Measurements from ENCODE around the gene LEMD3.
"Not testable (repeated sequence)": the region's sequence is repeated elsewhere in the genome, so short reads cannot be mapped to it uniquely, and the experiment has no call there.

The LEMD3 gene

DNA sequence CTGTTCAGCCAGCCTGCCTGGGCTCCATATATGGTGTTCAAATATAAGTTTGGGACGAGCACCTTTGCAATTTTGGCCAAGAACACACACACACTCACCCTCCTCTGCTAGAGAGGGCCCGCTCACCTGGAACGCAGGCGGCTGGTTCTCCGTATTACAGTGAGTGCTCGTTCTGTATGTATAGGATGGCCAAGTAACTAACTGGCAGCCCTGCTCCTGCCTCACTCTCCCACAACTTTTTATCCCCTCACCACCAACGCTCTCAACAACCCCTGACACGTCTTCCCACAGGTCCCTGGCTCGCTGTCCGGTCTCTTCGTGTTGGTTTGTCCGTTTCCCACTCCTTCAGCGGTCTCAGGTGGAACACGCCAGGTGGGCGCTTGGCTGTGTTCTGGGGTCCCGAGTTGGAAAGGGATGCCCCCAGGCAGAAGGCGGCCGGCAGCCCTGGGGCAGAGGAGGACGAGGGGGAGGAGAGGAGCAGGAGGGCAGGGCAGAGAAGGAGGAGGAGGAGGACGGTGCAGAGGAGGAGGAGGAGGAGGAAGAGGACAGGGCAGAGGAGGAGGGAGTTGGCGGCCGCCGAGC lies 108.7 kb downstream of the LEMD3 start:
- Histone ChIP-seq H3K4me1 (ENCODE audit: control insufficient read depth, insufficient read depth, low read length) (no peaks in the 10 kb centered on the region), H3K27me3 (ENCODE audit: control insufficient read depth, insufficient read depth, low read length, poor library complexity, severe bottlenecking) (peaks cover 31% of the 10 kb centered on the region), H3K4me3 (ENCODE audit: insufficient read depth, low read depth, low read length) (peak overlapping the region; percentile 85), H3K36me3 (ENCODE audit: control insufficient read depth, insufficient read depth, low read length) (no peaks in the 10 kb centered on the region), H3K27ac (ENCODE audit: insufficient read depth, low read depth, low read length, poor library complexity, severe bottlenecking) (no peak overlapping the region), H3K9me3 (ENCODE audit: control insufficient read depth, low read length) (no peaks in the 10 kb centered on the region)
- WGBS, 2 experiments, result 3 to 6% methylated on average over 22 to 23 of the region's 23 CpGs

DNA sequence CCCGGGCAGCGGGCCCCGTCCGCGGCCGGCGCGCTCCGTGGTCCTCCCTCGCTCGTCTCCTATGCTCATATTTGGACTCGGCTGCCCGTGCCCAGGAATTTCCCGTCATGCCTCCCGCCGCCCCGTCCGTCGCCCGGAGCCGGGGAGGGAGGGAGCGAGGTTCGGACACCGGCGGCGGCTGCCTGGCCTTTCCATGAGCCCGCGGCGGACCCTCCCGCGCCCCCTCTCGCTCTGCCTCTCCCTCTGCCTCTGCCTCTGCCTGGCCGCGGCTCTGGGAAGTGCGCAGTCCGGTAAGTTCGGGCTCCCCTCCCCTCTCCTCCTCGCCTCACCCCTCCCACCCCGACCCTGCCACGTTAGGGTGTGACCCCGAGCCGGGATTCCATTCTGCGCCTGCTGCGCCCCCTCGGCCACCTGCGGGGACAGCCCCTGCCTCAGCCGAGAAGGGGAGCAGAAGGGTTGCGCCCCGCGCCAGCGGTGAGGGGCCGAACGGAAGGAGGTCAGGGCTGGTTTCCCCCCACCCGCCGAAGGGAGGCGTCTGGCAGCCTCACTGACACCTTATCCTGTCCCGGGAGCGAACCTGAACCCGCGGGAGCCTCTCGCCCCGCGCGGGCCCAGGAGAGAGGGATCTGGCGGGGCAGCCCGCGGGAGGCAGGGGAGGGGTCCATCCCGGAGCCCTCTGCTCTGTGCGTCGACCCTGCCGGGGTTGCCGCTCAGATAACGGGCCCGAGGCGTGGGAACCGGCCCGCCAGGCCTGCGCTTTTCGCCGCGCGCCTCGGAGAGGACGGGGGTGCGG lies 109.4 kb downstream of the LEMD3 start, which contains the start of gene MSRB3:
MSRB3 (plus strand) TSS at position 108 of the 793 bp plus-strand sequence. CDS start 29,897 bp downstream, outside the sequence.
- H3K4me3 ChIP-seq (ENCODE audit: insufficient read depth, low read depth, low read length), result peak within 1 kb of the TSS; percentile 85
- no peaks in the 10 kb centered on the region for H3K36me3 ChIP-seq (ENCODE audit: control insufficient read depth, insufficient read depth, low read length)
- no peaks in the 10 kb centered on the region for H3K4me1 ChIP-seq (ENCODE audit: control insufficient read depth, insufficient read depth, low read length)
- peak within 1 kb of the TSS; percentile 61 for H3K27ac ChIP-seq (ENCODE audit: insufficient read depth, low read depth, low read length, poor library complexity, severe bottlenecking)
- H3K9me3 ChIP-seq (ENCODE audit: control insufficient read depth, low read length), result no peaks in the 10 kb centered on the region
- H3K27me3 ChIP-seq (ENCODE audit: control insufficient read depth, insufficient read depth, low read length, poor library complexity, severe bottlenecking), result peaks cover 31% of the 10 kb centered on the region
- WGBS, 2 experiments, result 0% methylated on average over 85 of the region's 85 CpGs

DNA sequence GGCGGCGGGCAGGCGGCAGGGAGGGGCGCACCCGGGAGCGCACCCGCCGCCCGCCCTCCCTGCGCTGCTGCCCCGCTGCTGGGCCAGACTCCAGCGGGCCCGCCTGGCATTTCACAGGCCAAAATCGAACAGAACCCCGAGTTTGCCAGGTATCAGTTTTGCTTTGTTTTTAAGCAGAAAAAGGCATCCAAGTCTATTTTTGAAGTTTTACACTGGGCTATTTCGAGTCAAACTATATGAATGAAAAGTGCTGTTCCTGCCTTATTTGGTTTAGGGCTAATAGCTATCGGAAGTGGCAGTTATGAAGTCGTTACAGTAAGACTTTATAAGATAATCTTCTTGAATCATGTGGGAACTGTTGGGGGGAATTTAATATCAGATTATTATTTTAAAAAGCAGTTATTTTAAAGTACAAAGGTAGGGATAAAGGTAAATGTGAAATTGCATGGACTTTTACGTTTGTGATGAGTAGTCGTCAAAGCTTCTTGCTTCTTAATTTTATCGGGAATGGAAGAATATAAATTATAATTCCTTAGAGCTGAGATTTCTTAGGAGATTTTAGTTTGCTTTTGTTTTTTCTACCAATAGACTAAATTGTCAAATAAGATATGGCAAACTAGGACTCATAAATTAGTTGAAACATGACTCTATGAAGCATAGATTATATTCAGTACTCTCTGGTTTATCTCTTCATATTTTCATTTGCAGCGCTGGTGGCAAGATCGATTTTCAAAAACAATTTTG lies 110.2 kb downstream of the LEMD3 start:
- Histone ChIP-seq H3K36me3 (ENCODE audit: control insufficient read depth, insufficient read depth, low read length) (no peaks in the 10 kb centered on the region), H3K27me3 (ENCODE audit: control insufficient read depth, insufficient read depth, low read length, poor library complexity, severe bottlenecking) (peaks cover 31% of the 10 kb centered on the region), H3K4me1 (ENCODE audit: control insufficient read depth, insufficient read depth, low read length) (no peaks in the 10 kb centered on the region), H3K4me3 (ENCODE audit: insufficient read depth, low read depth, low read length) (peak overlapping the region; percentile 85), H3K27ac (ENCODE audit: insufficient read depth, low read depth, low read length, poor library complexity, severe bottlenecking) (no peak overlapping the region), H3K9me3 (ENCODE audit: control insufficient read depth, low read length) (no peaks in the 10 kb centered on the region)
- WGBS, 2 experiments, result 15 to 17% methylated on average over 23 of the region's 23 CpGs

DNA sequence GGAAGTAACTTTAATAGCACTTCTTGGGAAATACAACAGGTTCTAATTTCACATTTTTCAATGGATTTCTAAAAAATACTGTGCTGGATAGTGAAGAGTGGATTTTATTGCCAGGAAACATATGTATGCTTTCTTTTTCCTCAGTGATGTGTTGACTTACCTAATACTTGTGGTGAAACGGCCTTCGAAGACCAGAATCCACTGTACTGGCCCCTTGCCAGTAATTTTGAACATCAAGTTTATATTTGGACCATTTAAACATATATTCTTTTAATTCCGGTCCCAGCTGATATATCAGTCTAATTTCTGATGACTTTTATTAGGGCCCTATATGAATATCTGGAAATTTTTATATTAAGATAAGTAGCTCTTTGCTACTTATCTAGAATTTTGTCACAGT lies 110.9 kb downstream of the LEMD3 start:
- WGBS, 2 experiments, result 88 to 92% methylated on average over 2 to 3 of the region's 3 CpGs
- no peak overlapping the region for H3K27ac ChIP-seq (ENCODE audit: insufficient read depth, low read depth, low read length, poor library complexity, severe bottlenecking)
- no peaks in the 10 kb centered on the region for H3K9me3 ChIP-seq (ENCODE audit: control insufficient read depth, low read length)
- H3K36me3 ChIP-seq (ENCODE audit: control insufficient read depth, insufficient read depth, low read length), result no peaks in the 10 kb centered on the region
- peaks cover 31% of the 10 kb centered on the region for H3K27me3 ChIP-seq (ENCODE audit: control insufficient read depth, insufficient read depth, low read length, poor library complexity, severe bottlenecking)
- no peaks in the 10 kb centered on the region for H3K4me1 ChIP-seq (ENCODE audit: control insufficient read depth, insufficient read depth, low read length)
- no peak overlapping the region for H3K4me3 ChIP-seq (ENCODE audit: insufficient read depth, low read depth, low read length)

DNA sequence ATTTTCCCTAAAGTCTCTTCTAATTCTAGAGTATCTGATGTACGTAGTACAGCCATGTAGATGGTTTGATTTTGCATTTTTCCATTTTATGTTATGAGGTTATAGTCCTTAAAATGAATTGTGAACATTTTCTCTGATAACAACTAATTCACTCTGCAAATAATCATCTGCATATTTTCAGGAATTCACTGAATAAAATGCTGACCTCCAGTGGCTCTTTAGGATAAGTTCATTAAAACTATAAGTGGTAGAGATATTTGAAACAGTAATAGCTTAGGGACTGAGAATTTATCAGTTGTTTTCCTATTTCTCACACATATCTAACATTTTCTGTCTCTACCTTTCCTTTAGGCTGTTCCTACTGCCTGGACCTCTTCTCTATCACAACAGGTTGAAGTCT lies 113.5 kb downstream of the LEMD3 start:
- H3K27me3 ChIP-seq (ENCODE audit: control insufficient read depth, insufficient read depth, low read length, poor library complexity, severe bottlenecking), result peaks cover 22% of the 10 kb centered on the region
- H3K9me3 ChIP-seq (ENCODE audit: control insufficient read depth, low read length), result no peaks in the 10 kb centered on the region
- no peak overlapping the region for H3K4me3 ChIP-seq (ENCODE audit: insufficient read depth, low read depth, low read length)
- no peak overlapping the region for H3K27ac ChIP-seq (ENCODE audit: insufficient read depth, low read depth, low read length, poor library complexity, severe bottlenecking)
- H3K36me3 ChIP-seq (ENCODE audit: control insufficient read depth, insufficient read depth, low read length), result no peaks in the 10 kb centered on the region
- WGBS, 2 experiments, result 92 to 100% methylated on average over 1 of the region's 1 CpG
- H3K4me1 ChIP-seq (ENCODE audit: control insufficient read depth, insufficient read depth, low read length), result no peaks in the 10 kb centered on the region

DNA sequence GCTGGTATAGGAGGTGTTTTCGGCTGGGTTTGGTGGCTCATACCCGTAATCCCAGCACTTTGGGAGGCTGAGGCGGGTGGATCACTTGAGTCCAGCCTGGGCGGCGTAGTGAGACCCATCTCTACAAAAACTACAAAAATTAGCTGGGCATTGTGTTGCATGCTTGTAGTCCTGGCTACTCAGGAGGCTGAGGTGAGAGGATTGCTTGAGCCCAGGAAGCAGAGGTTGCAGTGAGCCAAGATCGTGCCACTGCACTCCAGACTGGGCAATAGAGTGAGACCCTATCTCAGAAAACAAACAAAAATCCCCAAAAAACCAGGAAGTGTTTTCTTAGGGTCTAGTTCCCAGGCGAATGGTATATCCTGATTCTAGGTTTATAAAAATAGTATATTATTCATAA lies 116.1 kb downstream of the LEMD3 start:
- H3K4me3 ChIP-seq (ENCODE audit: insufficient read depth, low read depth, low read length); H3K4me1 ChIP-seq (ENCODE audit: control insufficient read depth, insufficient read depth, low read length); H3K36me3 ChIP-seq (ENCODE audit: control insufficient read depth, insufficient read depth, low read length); H3K27me3 ChIP-seq (ENCODE audit: control insufficient read depth, insufficient read depth, low read length, poor library complexity, severe bottlenecking); H3K27ac ChIP-seq (ENCODE audit: insufficient read depth, low read depth, low read length, poor library complexity, severe bottlenecking); H3K9me3 ChIP-seq (ENCODE audit: control insufficient read depth, low read length): not testable (repeated sequence)
- WGBS, 2 experiments, result 94 to 98% methylated on average over 6 of the region's 7 CpGs

DNA sequence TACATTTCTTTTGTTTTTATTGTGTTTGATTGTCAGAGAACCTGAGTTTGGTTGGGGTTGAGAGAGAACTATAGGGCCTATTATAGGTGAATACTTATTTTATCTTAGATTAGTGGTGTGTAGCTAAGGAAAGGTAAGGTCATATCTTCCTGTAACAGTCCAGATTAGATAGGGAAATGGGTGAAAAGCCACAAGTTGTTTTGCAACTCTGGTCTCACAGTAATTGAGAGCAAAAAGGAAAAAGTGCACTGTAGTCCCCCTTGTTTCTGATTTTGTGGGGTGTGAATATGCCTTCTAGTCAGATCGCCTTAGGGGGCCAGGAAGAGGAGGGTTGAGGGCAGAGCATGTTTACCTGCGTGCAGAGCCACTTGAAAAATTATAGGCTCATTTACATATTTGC lies 118.0 kb downstream of the LEMD3 start:
- WGBS, 2 experiments, result 89 to 93% methylated on average over 2 of the region's 2 CpGs
- Histone ChIP-seq H3K4me3 (ENCODE audit: insufficient read depth, low read depth, low read length) (no peak overlapping the region), H3K9me3 (ENCODE audit: control insufficient read depth, low read length) (no peaks in the 10 kb centered on the region), H3K36me3 (ENCODE audit: control insufficient read depth, insufficient read depth, low read length) (no peaks in the 10 kb centered on the region), H3K4me1 (ENCODE audit: control insufficient read depth, insufficient read depth, low read length) (no peaks in the 10 kb centered on the region), H3K27ac (ENCODE audit: insufficient read depth, low read depth, low read length, poor library complexity, severe bottlenecking) (no peak overlapping the region), H3K27me3 (ENCODE audit: control insufficient read depth, insufficient read depth, low read length, poor library complexity, severe bottlenecking) (no peaks in the 10 kb centered on the region)

DNA sequence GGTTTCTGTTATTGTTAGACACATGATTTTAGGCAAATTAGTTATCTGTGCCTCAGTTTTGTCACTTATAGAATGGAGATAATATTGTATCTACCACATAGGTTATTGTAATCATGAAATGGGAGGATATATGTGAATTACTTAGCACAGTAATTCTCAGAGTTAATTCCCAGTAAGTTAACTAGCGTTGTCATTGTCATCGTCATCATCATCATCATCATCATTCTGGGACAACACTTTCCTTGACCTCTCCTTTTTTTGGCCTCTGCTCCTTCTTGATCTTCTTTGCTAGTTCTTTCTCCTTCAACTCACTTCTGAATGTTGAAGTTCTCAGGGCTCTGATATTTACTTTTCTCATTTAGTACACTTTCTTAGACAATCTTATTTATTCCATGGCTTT lies 122.9 kb downstream of the LEMD3 start:
- no peak overlapping the region for H3K27ac ChIP-seq (ENCODE audit: insufficient read depth, low read depth, low read length, poor library complexity, severe bottlenecking)
- 90 to 98% methylated on average over 2 of the region's 2 CpGs for WGBS, 2 experiments
- no peaks in the 10 kb centered on the region for H3K9me3 ChIP-seq (ENCODE audit: control insufficient read depth, low read length)
- H3K36me3 ChIP-seq (ENCODE audit: control insufficient read depth, insufficient read depth, low read length), result no peaks in the 10 kb centered on the region
- no peaks in the 10 kb centered on the region for H3K4me1 ChIP-seq (ENCODE audit: control insufficient read depth, insufficient read depth, low read length)
- H3K27me3 ChIP-seq (ENCODE audit: control insufficient read depth, insufficient read depth, low read length, poor library complexity, severe bottlenecking), result no peaks in the 10 kb centered on the region
- no peak overlapping the region for H3K4me3 ChIP-seq (ENCODE audit: insufficient read depth, low read depth, low read length)

DNA sequence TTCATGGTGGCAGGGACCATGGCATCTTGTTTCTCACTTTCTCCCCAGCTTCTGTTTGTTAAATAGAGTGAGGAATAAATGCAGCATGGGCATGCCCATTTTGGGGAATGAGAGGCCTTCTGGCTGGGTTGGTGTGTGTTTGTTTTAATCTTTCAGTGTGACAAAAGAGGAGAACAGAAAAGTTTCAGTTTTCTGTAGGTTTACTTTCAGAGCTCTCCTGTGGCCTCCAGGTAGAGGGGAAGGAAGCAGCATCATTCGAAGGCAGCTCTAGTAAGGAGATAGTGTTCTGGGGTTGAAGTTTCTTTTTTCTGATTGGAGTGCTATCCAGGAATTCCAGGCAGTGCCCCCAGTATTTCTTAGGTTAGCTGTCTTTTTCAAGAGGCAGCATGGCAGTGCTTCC lies 124.4 kb downstream of the LEMD3 start:
- Histone ChIP-seq H3K36me3 (ENCODE audit: control insufficient read depth, insufficient read depth, low read length) (no peaks in the 10 kb centered on the region), H3K4me3 (ENCODE audit: insufficient read depth, low read depth, low read length) (no peak overlapping the region), H3K9me3 (ENCODE audit: control insufficient read depth, low read length) (no peaks in the 10 kb centered on the region), H3K27me3 (ENCODE audit: control insufficient read depth, insufficient read depth, low read length, poor library complexity, severe bottlenecking) (no peaks in the 10 kb centered on the region), H3K27ac (ENCODE audit: insufficient read depth, low read depth, low read length, poor library complexity, severe bottlenecking) (no peak overlapping the region), H3K4me1 (ENCODE audit: control insufficient read depth, insufficient read depth, low read length) (no peaks in the 10 kb centered on the region)
- 92 to 97% methylated on average over 1 of the region's 1 CpG for WGBS, 2 experiments

DNA sequence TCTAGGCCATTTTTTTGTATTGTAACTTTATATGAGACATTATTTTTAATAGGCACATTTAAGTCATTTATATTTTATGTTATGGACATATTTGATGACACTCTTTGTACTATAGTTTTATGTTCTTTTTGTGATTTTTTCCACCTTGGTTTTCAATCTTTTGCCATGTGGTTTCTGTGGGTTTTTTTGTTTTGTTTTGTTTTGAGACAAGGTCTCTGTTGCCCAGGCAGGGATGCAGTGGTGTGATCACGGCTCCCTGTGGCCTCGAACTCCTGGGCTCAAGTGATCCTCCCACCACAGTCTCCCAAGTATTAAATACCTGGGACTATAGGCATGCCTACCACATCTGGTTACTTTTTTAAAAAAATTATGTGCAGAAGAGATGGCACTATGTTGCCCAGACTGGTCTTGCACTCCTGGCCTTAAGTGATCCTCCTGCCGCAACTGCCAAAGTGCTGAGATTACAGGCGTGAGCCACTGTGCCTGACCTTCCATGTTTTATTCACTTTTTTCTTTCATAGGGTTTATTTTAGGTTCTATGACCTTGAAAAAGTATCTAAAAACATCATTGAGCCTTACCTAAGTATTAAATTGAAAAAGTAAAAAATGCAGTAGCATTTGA lies 125.4 kb downstream of the LEMD3 start:
- H3K27ac ChIP-seq (ENCODE audit: insufficient read depth, low read depth, low read length, poor library complexity, severe bottlenecking), result no peak overlapping the region
- H3K27me3 ChIP-seq (ENCODE audit: control insufficient read depth, insufficient read depth, low read length, poor library complexity, severe bottlenecking), result no peaks in the 10 kb centered on the region
- H3K36me3 ChIP-seq (ENCODE audit: control insufficient read depth, insufficient read depth, low read length), result no peaks in the 10 kb centered on the region
- WGBS, 2 experiments, result 85 to 91% methylated on average over 4 of the region's 4 CpGs
- H3K4me3 ChIP-seq (ENCODE audit: insufficient read depth, low read depth, low read length), result no peak overlapping the region
- no peaks in the 10 kb centered on the region for H3K4me1 ChIP-seq (ENCODE audit: control insufficient read depth, insufficient read depth, low read length)
- H3K9me3 ChIP-seq (ENCODE audit: control insufficient read depth, low read length), result no peaks in the 10 kb centered on the region

Data from ectodermal cell (in vitro differentiated cells).